B cell (primary cell): Measurements from ENCODE around the gene PHLPP1.

Source experiments
- EZH2 ChIP-seq: IDR thresholded peaks from 2 replicates; pipeline ENCODE4 v1.6.1; 2012; ENCODE audit warnings: borderline replicate concordance, low read depth, mild to moderate bottlenecking, moderate library complexity, low read length; ENCODE audit not compliant: insufficient read depth, poor library complexity, severe bottlenecking
- TF ChIP-seq, protein P1 (sequence below): fragments of 200-600 bp; IDR thresholded peaks from one replicate; pipeline ENCODE4 v1.8.0; 2022; ENCODE audit warnings: antibody characterized with exemption, mild to moderate bottlenecking

- TF ChIP-seq, protein P1, sequence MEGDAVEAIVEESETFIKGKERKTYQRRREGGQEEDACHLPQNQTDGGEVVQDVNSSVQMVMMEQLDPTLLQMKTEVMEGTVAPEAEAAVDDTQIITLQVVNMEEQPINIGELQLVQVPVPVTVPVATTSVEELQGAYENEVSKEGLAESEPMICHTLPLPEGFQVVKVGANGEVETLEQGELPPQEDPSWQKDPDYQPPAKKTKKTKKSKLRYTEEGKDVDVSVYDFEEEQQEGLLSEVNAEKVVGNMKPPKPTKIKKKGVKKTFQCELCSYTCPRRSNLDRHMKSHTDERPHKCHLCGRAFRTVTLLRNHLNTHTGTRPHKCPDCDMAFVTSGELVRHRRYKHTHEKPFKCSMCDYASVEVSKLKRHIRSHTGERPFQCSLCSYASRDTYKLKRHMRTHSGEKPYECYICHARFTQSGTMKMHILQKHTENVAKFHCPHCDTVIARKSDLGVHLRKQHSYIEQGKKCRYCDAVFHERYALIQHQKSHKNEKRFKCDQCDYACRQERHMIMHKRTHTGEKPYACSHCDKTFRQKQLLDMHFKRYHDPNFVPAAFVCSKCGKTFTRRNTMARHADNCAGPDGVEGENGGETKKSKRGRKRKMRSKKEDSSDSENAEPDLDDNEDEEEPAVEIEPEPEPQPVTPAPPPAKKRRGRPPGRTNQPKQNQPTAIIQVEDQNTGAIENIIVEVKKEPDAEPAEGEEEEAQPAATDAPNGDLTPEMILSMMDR, result no peak
- no peak for TF ChIP-seq EZH2
Measured at GRCh38 chr18:63004466-63005089, 289.2 kb downstream of the PHLPP1 start.
